HG03442 (cell line): Measurements from ENCODE around the gene FNTB.

Experiments used
- ATAC-seq: cut with Tn5 transposase; IDR thresholded peaks from one replicate; pipeline ENCODE4 v1.9.1; 2021; ENCODE audit warnings: mild to moderate bottlenecking, moderate library complexity; ENCODE audit not compliant: unreplicated experiment

FNTB gene

GRCh38 chr14:64986648-64987437 is at the start of gene FNTB:
TSS of gene FNTB (plus strand) at chr14:64986895. CDS start at chr14:64986954, 59 bp downstream.
- peak; percentile 86 for ATAC-seq

- no peak for ATAC-seq
Measured at GRCh38 chr14:64937171-64937820, 49.4 kb upstream of the FNTB start.

- ATAC-seq = no peak
Measured at GRCh38 chr14:64937821-64938193, 48.9 kb upstream of the FNTB start.

- no peak for ATAC-seq
Measured at GRCh38 chr14:64938972-64939816, 47.5 kb upstream of the FNTB start.

GRCh38 chr14:64939817-64940190 is 46.9 kb upstream of the FNTB start:
- no peak for ATAC-seq

GRCh38 chr14:64940336-64940910 is 46.3 kb upstream of the FNTB start:
- no peak for ATAC-seq

GRCh38 chr14:64942531-64943111 is 44.1 kb upstream of the FNTB start, which contains the start of gene GPX2:
TSS of gene GPX2 (minus strand) at chr14:64942745. CDS start at chr14:64942726, 19 bp downstream.
- no peak for ATAC-seq

GRCh38 chr14:64943556-64943955 is 43.1 kb upstream of the FNTB start:
- no peak for ATAC-seq

GRCh38 chr14:64944041-64944440 is 42.7 kb upstream of the FNTB start:
- no peak for ATAC-seq

GRCh38 chr14:64944861-64945260 is 41.8 kb upstream of the FNTB start:
- no peak for ATAC-seq

GRCh38 chr14:64945431-64946178 is 41.1 kb upstream of the FNTB start:
- ATAC-seq = no peak

GRCh38 chr14:64946310-64947045 is 40.2 kb upstream of the FNTB start:
- no peak for ATAC-seq

- no peak for ATAC-seq
Measured at GRCh38 chr14:64947710-64948611, 38.7 kb upstream of the FNTB start.

- ATAC-seq = no peak
Measured at GRCh38 chr14:64948612-64949210, 38.0 kb upstream of the FNTB start.

GRCh38 chr14:64950889-64951288 is 35.8 kb upstream of the FNTB start:
- no peak for ATAC-seq

- ATAC-seq = no peak
Measured at GRCh38 chr14:64951291-64951690, 35.4 kb upstream of the FNTB start.

- no peak for ATAC-seq
Measured at GRCh38 chr14:64951724-64952123, 35.0 kb upstream of the FNTB start.
